ENCODE measurements around the gene SELENOW.
"Not testable (repeated sequence)": the region's sequence is repeated elsewhere in the genome, so short reads cannot be mapped to it uniquely, and the experiment has no call there.

Gene SELENOW

DNA sequence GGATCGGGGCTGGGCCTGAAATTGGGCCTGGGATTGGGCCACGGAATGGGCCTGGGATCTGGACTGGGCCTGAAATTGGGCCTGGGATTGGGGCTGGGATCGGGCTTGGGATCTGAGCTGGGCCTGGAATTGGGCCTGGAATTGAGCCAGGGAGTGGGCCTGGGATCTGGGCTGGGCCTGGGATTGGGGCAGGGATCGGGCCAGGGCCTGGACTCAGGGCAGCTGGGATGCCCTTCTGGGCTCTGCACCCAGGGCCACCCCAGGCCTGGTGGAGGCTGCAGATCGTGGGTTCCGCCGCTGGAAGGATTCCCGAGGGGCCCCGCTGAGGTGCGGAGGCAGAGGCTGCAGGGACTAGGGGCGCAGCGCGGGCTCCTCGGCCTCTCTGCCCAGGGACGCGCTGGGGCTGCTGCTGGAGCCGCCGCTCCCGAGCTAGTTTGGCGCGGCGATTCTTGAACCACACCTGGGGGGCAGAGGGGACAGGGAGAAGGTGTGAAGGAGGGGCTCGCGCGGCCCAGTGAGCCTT, 24.1 kb downstream of the SELENOW start:
- H3K27ac ChIP-seq (ENCODE audit: low read depth, low read length): no peak overlapping the region
- no peaks in the 10 kb centered on the region for H3K36me3 ChIP-seq (ENCODE audit: insufficient read depth, low read length)
- H3K27me3 ChIP-seq (ENCODE audit: insufficient read depth, low read length): no peaks in the 10 kb centered on the region
- H2AFZ ChIP-seq (ENCODE audit: low read length, unreplicated experiment): no peak overlapping the region
- H3K4me3 ChIP-seq (ENCODE audit: low read depth, low read length): no peak overlapping the region
- no peaks in the 10 kb centered on the region for H3K79me2 ChIP-seq (ENCODE audit: control insufficient read depth, insufficient read depth, low read length, unreplicated experiment)
- no peaks in the 10 kb centered on the region for H3K4me1 ChIP-seq (ENCODE audit: control insufficient read depth, insufficient read depth, low read length, unreplicated experiment)

DNA sequence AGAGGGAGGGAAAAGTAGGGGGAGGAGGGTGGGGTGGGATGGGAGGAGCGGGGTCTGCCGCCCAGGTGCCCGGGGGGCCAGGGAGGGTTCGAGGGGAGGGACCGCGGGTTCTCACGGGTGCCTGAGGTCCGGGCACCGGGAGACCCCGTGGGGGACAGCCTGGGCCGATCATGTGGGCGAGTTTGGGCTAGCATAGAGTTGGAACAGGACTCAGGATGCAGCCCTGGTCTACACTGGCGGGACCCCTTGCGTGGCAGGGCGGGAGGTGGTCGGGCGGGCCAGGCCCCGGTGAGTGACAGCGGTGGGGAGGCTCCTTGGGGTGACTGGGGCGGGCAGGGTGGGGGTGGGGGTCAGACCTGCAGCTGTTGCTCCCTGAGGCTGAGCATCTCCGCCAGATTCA, 24.6 kb downstream of the SELENOW start:
- H3K27me3 ChIP-seq (ENCODE audit: insufficient read depth, low read length); H3K4me3 ChIP-seq (ENCODE audit: low read depth, low read length); H3K79me2 ChIP-seq (ENCODE audit: control insufficient read depth, insufficient read depth, low read length, unreplicated experiment); H3K27ac ChIP-seq (ENCODE audit: low read depth, low read length); H3K4me1 ChIP-seq (ENCODE audit: control insufficient read depth, insufficient read depth, low read length, unreplicated experiment); H3K36me3 ChIP-seq (ENCODE audit: insufficient read depth, low read length); H2AFZ ChIP-seq (ENCODE audit: low read length, unreplicated experiment): not testable (repeated sequence)

DNA sequence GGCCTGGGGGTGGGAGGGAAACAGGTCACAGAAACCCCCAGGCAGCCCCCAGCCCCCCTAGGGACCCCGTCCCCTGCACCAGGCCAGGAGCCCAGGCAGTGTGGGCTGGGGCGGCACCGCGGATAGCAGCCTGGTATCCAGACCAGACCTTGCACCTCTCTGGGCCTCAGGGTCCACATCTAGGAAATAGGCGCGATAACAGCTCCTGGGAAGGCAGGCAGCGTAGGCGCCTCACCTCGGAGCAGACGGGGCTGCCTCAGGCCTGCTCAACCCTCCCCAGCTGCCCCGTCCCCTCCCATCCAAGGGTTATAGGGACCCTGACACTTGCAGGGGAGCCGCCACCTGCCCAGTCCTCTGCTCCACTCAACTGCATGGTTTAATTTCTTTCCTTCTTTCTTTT, 25.2 kb downstream of the SELENOW start:
- not testable (repeated sequence) for H3K27ac ChIP-seq (ENCODE audit: low read depth, low read length); H3K4me3 ChIP-seq (ENCODE audit: low read depth, low read length); H2AFZ ChIP-seq (ENCODE audit: low read length, unreplicated experiment); H3K27me3 ChIP-seq (ENCODE audit: insufficient read depth, low read length); H3K36me3 ChIP-seq (ENCODE audit: insufficient read depth, low read length); H3K79me2 ChIP-seq (ENCODE audit: control insufficient read depth, insufficient read depth, low read length, unreplicated experiment); H3K4me1 ChIP-seq (ENCODE audit: control insufficient read depth, insufficient read depth, low read length, unreplicated experiment)

DNA sequence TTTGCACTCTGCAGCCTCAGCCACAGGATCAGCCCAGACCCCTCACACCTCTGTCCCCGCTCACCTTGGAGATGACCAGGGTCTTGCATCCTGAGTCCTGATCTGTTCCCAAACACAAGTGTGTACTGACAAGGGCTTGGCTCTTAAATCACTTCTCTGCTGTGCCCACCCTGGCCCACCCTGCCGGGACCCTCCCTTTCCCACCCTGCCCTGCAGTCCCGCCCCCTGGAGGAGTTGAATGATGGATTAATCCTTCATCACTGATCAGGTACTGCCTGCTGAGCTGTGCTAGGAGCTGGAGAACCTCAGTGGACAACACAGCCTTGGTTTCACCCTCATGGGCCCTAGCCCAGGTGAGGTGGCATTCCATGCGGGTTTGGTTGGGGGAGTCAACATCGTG, 25.9 kb downstream of the SELENOW start, which contains the start of gene TPRX1:
TSS of gene TPRX1 (minus strand) at position 101 of the 400 bp plus-strand sequence. CDS start at position 89, 12 bp downstream.
- not testable (repeated sequence) for H3K4me3 ChIP-seq (ENCODE audit: low read depth, low read length); H3K4me1 ChIP-seq (ENCODE audit: control insufficient read depth, insufficient read depth, low read length, unreplicated experiment); H3K27me3 ChIP-seq (ENCODE audit: insufficient read depth, low read length); H3K27ac ChIP-seq (ENCODE audit: low read depth, low read length); H3K79me2 ChIP-seq (ENCODE audit: control insufficient read depth, insufficient read depth, low read length, unreplicated experiment); H2AFZ ChIP-seq (ENCODE audit: low read length, unreplicated experiment); H3K36me3 ChIP-seq (ENCODE audit: insufficient read depth, low read length)

DNA sequence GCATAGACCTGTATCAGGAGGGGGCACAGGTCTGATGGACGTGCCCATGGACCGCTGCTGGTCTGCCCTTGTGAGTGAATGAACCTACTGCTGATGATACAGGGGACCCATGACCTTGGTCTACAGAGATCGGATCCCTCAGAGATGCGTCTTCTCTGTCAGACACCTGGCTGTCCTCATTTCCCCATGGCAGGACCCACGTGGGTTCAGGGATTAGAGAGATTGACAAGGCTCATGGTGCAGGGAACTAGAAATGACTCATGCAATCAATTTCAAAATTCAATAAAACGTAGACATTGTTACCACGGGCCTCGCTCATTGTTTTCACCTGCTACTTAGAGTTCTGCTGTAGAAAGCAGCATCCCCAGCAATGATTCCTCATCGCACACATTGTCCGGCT, 26.8 kb downstream of the SELENOW start:
- H3K36me3 ChIP-seq (ENCODE audit: insufficient read depth, low read length): no peaks in the 10 kb centered on the region
- no peaks in the 10 kb centered on the region for H3K79me2 ChIP-seq (ENCODE audit: control insufficient read depth, insufficient read depth, low read length, unreplicated experiment)

DNA sequence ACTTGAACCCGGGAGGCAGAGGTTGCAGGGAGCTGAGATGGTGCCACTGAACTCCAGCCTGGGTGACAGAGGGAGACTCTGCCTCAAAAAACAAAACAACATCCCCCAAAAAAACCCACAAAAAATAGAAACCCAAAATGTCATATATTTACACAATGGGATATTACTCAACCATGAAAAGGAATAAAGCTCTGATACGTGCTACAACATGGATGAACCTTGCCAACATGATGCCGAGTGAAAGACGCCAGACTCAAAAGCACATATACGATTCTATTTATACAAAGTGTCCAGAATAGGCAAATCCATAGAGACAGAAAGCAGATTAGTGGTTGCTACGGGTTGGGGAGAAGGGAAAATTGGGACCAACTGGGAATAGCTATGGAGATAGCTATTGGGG, 27.9 kb downstream of the SELENOW start:
- H3K4me3 ChIP-seq (ENCODE audit: low read depth, low read length): no peak overlapping the region
- no peak overlapping the region for H2AFZ ChIP-seq (ENCODE audit: low read length, unreplicated experiment)
- no peaks in the 10 kb centered on the region for H3K79me2 ChIP-seq (ENCODE audit: control insufficient read depth, insufficient read depth, low read length, unreplicated experiment)
- H3K27me3 ChIP-seq (ENCODE audit: insufficient read depth, low read length): no peaks in the 10 kb centered on the region
- no peaks in the 10 kb centered on the region for H3K36me3 ChIP-seq (ENCODE audit: insufficient read depth, low read length)
- no peaks in the 10 kb centered on the region for H3K4me1 ChIP-seq (ENCODE audit: control insufficient read depth, insufficient read depth, low read length, unreplicated experiment)
- no peak overlapping the region for H3K27ac ChIP-seq (ENCODE audit: low read depth, low read length)

More for the DNA sequence above, 26.8 kb downstream of the SELENOW start:
- no peak overlapping the region for H3K27ac ChIP-seq (ENCODE audit: low read depth, low read length)
- H3K27me3 ChIP-seq (ENCODE audit: insufficient read depth, low read length): no peaks in the 10 kb centered on the region
- no peak overlapping the region for H2AFZ ChIP-seq (ENCODE audit: low read length, unreplicated experiment)
- H3K4me1 ChIP-seq (ENCODE audit: control insufficient read depth, insufficient read depth, low read length, unreplicated experiment): no peaks in the 10 kb centered on the region
- H3K4me3 ChIP-seq (ENCODE audit: low read depth, low read length): no peak overlapping the region

DNA sequence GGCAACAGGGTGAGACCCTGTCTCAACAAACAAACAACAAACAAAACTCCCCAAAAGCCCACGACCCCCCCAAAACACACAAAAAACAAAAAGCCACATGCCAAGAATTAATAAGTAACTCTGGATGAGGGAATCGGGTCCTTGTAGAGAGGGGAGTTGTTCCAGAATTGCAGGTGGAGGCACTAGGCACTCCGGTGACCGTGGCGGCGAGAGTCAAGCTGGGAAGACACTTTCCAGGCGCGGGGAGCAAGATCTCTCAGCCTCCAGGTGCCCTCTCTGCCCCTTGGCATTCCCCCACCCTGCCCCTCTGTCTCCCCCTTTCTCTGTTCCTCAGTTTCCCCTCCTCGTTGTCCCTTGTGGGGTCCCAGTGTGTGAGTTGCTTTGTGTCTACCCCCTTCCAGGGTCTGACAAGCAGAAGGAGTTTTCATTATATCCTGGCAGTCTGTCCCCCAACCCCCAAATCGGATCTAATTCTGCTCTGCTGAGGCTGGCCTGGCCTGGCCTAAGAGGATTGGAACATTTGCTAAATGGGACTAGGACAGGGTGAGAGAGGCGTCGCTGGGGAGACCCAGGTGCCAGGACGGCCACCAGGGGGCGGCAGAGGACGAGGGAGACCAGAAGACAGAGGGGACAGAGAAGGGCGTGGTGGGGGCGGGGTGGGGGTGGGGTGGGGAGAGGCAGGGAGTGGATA, 34.9 kb downstream of the SELENOW start:
- Histone ChIP-seq H3K4me3 (ENCODE audit: low read depth, low read length) (no peak overlapping the region), H3K79me2 (ENCODE audit: control insufficient read depth, insufficient read depth, low read length, unreplicated experiment) (no peaks in the 10 kb centered on the region), H3K36me3 (ENCODE audit: insufficient read depth, low read length) (no peaks in the 10 kb centered on the region), H3K27me3 (ENCODE audit: insufficient read depth, low read length) (no peaks in the 10 kb centered on the region), H3K4me1 (ENCODE audit: control insufficient read depth, insufficient read depth, low read length, unreplicated experiment) (no peaks in the 10 kb centered on the region), H2AFZ (ENCODE audit: low read length, unreplicated experiment) (no peak overlapping the region), H3K27ac (ENCODE audit: low read depth, low read length) (no peak overlapping the region)

DNA sequence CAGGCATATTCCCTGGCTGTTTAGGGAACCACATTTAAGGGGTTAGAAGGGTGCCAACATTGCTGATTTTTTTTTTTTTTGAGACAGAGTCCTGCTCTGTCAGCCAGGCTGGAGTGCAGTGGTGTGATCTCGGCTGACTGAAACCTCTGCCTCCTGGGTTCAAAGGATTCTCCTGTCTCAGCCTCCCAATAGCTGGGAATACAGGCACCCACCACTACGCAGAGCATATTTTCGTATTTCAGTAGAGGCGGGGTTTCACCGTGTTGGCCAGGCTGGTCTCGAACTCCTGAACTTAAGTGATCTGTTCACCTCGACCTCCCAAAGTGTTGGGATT, 35.5 kb downstream of the SELENOW start:
- no peak overlapping the region for H2AFZ ChIP-seq (ENCODE audit: low read length, unreplicated experiment)
- H3K4me1 ChIP-seq (ENCODE audit: control insufficient read depth, insufficient read depth, low read length, unreplicated experiment): no peaks in the 10 kb centered on the region
- H3K79me2 ChIP-seq (ENCODE audit: control insufficient read depth, insufficient read depth, low read length, unreplicated experiment): no peaks in the 10 kb centered on the region
- no peak overlapping the region for H3K4me3 ChIP-seq (ENCODE audit: low read depth, low read length)
- no peaks in the 10 kb centered on the region for H3K27me3 ChIP-seq (ENCODE audit: insufficient read depth, low read length)
- H3K36me3 ChIP-seq (ENCODE audit: insufficient read depth, low read length): no peaks in the 10 kb centered on the region
- H3K27ac ChIP-seq (ENCODE audit: low read depth, low read length): no peak overlapping the region

DNA sequence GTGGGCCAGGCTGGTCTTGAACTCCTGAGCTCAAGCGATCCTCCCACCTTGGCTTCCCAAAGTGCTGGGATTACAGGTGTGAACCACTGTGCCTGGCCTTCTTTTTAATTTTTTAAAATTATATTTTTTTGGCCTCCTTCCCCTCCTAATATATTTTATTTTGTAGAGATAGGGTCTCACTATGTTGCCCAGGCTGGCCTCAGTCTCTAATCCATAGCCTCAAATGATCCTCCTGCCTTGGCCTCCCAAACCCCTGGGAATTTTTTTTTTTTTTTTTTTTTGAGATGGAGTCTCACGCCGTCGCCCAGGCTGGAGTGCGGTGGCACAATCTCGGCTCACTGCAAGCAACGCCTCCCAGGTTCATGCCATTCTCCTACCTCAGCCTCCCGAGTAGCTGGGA, 37.8 kb downstream of the SELENOW start:
- not testable (repeated sequence) for H2AFZ ChIP-seq (ENCODE audit: low read length, unreplicated experiment)

DNA sequence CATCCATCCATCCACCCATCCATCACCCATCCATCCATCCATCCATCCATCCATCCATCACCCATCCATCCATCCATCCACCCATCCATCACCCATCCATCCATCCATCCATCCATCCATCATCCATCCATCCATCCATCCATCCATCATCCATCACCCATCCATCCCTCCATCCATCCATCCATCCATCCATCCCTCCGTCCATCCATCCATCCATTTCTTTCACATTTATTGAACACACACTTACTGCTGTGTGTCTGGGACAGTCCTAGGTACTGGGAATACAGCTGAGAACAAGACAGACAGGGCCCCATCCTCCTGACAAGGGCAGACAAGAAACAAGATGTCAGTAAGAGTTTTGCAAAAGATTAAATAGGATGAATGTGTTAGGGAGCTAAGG, 39.7 kb downstream of the SELENOW start:
- H3K27me3 ChIP-seq (ENCODE audit: insufficient read depth, low read length): peaks cover 24% of the 10 kb centered on the region; the same call in 1 of the 2 replicates
- H2AFZ ChIP-seq (ENCODE audit: low read length, unreplicated experiment); H3K36me3 ChIP-seq (ENCODE audit: insufficient read depth, low read length); H3K4me3 ChIP-seq (ENCODE audit: low read depth, low read length); H3K4me1 ChIP-seq (ENCODE audit: control insufficient read depth, insufficient read depth, low read length, unreplicated experiment); H3K79me2 ChIP-seq (ENCODE audit: control insufficient read depth, insufficient read depth, low read length, unreplicated experiment); H3K27ac ChIP-seq (ENCODE audit: low read depth, low read length): not testable (repeated sequence)

More for the DNA sequence above, 37.8 kb downstream of the SELENOW start:
- peaks cover 18% of the 10 kb centered on the region; the same call in 1 of the 2 replicates for H3K27me3 ChIP-seq (ENCODE audit: insufficient read depth, low read length)
- H3K4me1 ChIP-seq (ENCODE audit: control insufficient read depth, insufficient read depth, low read length, unreplicated experiment); H3K27ac ChIP-seq (ENCODE audit: low read depth, low read length); H3K36me3 ChIP-seq (ENCODE audit: insufficient read depth, low read length); H3K4me3 ChIP-seq (ENCODE audit: low read depth, low read length); H3K79me2 ChIP-seq (ENCODE audit: control insufficient read depth, insufficient read depth, low read length, unreplicated experiment): not testable (repeated sequence)

DNA sequence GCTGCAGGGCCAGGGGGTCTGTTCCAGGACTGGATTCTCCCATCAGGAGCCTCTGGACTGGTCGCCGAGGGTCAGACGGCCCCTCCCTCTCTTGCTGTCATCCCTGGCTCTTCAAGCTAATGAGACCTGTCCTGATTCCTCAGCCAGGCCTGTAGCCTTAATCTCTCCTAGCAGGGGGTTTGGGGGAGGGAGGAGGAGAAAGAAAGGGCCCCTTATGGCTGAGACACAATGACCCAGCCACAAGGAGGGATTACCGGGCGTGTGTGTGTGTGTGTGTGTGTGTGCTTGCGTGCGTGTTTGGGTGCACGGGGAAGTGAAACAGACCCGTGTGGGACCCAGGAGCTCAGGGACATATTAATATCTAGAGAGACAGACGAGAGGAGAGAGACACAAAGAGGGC, 41.4 kb downstream of the SELENOW start:
- Histone ChIP-seq H3K27me3 (ENCODE audit: insufficient read depth, low read length) (peaks cover 24% of the 10 kb centered on the region; the same call in 1 of the 2 replicates), H3K4me1 (ENCODE audit: control insufficient read depth, insufficient read depth, low read length, unreplicated experiment) (no peaks in the 10 kb centered on the region), H2AFZ (ENCODE audit: low read length, unreplicated experiment) (no peak overlapping the region), H3K36me3 (ENCODE audit: insufficient read depth, low read length) (no peaks in the 10 kb centered on the region), H3K27ac (ENCODE audit: low read depth, low read length) (no peak overlapping the region), H3K4me3 (ENCODE audit: low read depth, low read length) (no peak overlapping the region), H3K79me2 (ENCODE audit: control insufficient read depth, insufficient read depth, low read length, unreplicated experiment) (no peaks in the 10 kb centered on the region)

Data from ACC112 (cell line).